ENCODE measurements around the gene ERP27. TPM values are rescaled to one million over a fixed set of nuclear protein-coding genes. Genes with fewer than 3 reads are reported as not detected.

Gene ERP27
- total RNA-seq, 1 experiment from 2014 or later: not detected

GRCh38 chr12:14901228-14901562 is 37.1 kb downstream of the ERP27 start:
- Histone ChIP-seq H3K36me3 (ENCODE audit: control insufficient read depth, insufficient read depth, low read length) (no peaks in the 10 kb centered on the region), H3K9me3 (ENCODE audit: control insufficient read depth, insufficient read depth, low read depth, low read length) (no peaks in the 10 kb centered on the region), H3K27ac (ENCODE audit: low read length) (no peak overlapping the region), H3K4me3 (ENCODE audit: low read depth in 2 of 2, low read length in 2 of 2) (no peak overlapping the region), H3K4me1 (ENCODE audit: control insufficient read depth, insufficient read depth, low read length) (no peaks in the 10 kb centered on the region), H3K27me3 (ENCODE audit: control insufficient read depth, insufficient read depth, low read length) (no peaks in the 10 kb centered on the region)
- TF ChIP-seq POLR2AphosphoS5 (IDR thresholded peaks at IDR 0.05; ENCODE audit: low read depth, low read length) (no peak), SIN3A (IDR thresholded peaks at IDR 0.05; ENCODE audit: borderline replicate concordance, insufficient read depth, low read depth, low read length) (no peak), CTCF (IDR thresholded peaks at IDR 0.05) (no peak), REST (IDR thresholded peaks at IDR 0.05; ENCODE audit: insufficient read depth in 1 of 2, low read depth in 2 of 2, low read length in 1 of 2) (no peak)
- POLR2A ChIA-PET: no interaction called here
- CTCF ChIA-PET: no interaction called here
- DNase-seq (ENCODE audit: low read depth, low spot score) (no peak), ATAC-seq (no peak)
- in situ Hi-C loops (cut with HindIII; ENCODE audit: low pct_unique_long_range_greater_than_20kb, low sequenced_read_pairs): no loop called here
- BruUV-seq (replicated peaks): no TSS peak
- intact Hi-C loops (cut with micrococcal nuclease; ENCODE audit: unreplicated experiment): no loop called here

- DNase-seq (ENCODE audit: low read depth, low spot score): no peak
- no TSS peak for BruUV-seq (replicated peaks)
- Histone ChIP-seq H3K4me1 (ENCODE audit: control insufficient read depth, insufficient read depth, low read length) (no peaks in the 10 kb centered on the region), H3K4me3 (ENCODE audit: low read depth in 2 of 2, low read length in 2 of 2) (no peak overlapping the region), H3K9me3 (ENCODE audit: control insufficient read depth, insufficient read depth, low read depth, low read length) (no peaks in the 10 kb centered on the region), H3K36me3 (ENCODE audit: control insufficient read depth, insufficient read depth, low read length) (no peaks in the 10 kb centered on the region), H3K27ac (ENCODE audit: low read length) (no peak overlapping the region), H3K27me3 (ENCODE audit: control insufficient read depth, insufficient read depth, low read length) (no peaks in the 10 kb centered on the region)
- in situ Hi-C loops (cut with HindIII; ENCODE audit: low pct_unique_long_range_greater_than_20kb, low sequenced_read_pairs) (no loop called here), intact Hi-C loops (cut with micrococcal nuclease; ENCODE audit: unreplicated experiment) (no loop called here)
- ATAC-seq: no peak
- POLR2A ChIA-PET: no interaction called here
- TF ChIP-seq REST (IDR thresholded peaks at IDR 0.05; ENCODE audit: insufficient read depth in 1 of 2, low read depth in 2 of 2, low read length in 1 of 2) (no peak), CTCF (IDR thresholded peaks at IDR 0.05) (no peak), TCF7L2 (IDR thresholded peaks at IDR 0.05; ENCODE audit: low read depth, low read length) (no peak), POLR2AphosphoS5 (IDR thresholded peaks at IDR 0.05; ENCODE audit: low read depth, low read length) (no peak), SIN3A (IDR thresholded peaks at IDR 0.05; ENCODE audit: borderline replicate concordance, insufficient read depth, low read depth, low read length) (no peak)
- CTCF ChIA-PET: no interaction called here
Observed at GRCh38 chr12:14900521-14901227, 37.7 kb downstream of the ERP27 start.
